ENCODE data around the gene GULP1. TPM values are rescaled to one million over a fixed set of nuclear protein-coding genes. Genes with fewer than 3 reads are reported as not detected.

GULP1 gene
- total and polyA plus RNA-seq, 2 of the 4 experiments (the other 2 are of a cell fraction) = 24.4 to 40.1 TPM

DNA sequence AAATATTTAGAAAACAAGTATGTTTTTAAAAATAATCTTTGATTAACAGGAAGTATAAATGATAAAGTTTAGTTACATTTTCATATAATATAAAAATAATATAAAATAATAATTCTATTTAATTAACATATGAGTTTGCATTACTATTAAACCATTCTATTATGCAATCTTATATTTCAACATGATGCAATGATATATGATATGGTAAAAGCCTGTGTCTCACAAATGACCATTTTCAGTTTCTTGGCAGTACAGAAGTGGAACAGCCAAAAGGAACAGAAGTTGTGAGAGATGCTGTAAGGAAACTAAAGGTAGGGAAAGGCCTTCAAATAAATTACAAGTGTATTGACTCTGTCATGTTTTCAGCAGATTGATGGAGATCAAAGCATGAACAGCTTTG is 230.8 kb downstream of the GULP1 start:
- in situ Hi-C loops (cut with MboI; ENCODE audit: low sequenced_read_pairs) = loop anchor here (5.0 kb wide), 1 partner anchor 890 kb away; no protein-coding TSS in a partner anchor
- no peak overlapping the region for H2AK9ac ChIP-seq (replicated peaks; ENCODE audit: low read depth, low read length, poor library complexity)

More for the DNA sequence above, 230.8 kb downstream of the GULP1 start:
- ATAC-seq (ENCODE audit: low read depth) (no peak), DNase-seq (peak; percentile 10)
- H4K5ac ChIP-seq (ENCODE audit: low read depth, low read length) = no peak overlapping the region
- H3K9me1 ChIP-seq (ENCODE audit: insufficient read depth, low read length) = 0 out of 2 replicates have a peak, but pooled peaks cover 5% of the 10 kb centered on the region
- POLR2A ChIA-PET (ENCODE audit: unreplicated experiment) = no interaction called here
- H2BK120ac ChIP-seq (ENCODE audit: low read depth, low read length) = 0 out of 2 replicates have a peak overlapping the region, but pooled peaks have one; percentile 19
- no peak overlapping the region; the same call in 1 of the 2 replicates for H3K18ac ChIP-seq (ENCODE audit: low read depth, low read length)
- peak overlapping the region in 1 of 2 experiments; percentile 30; a peak in 1 of 4 replicates for H4K8ac ChIP-seq (ENCODE audit: low read depth in 2 of 2, low read length in 2 of 2)
- no peak overlapping the region for H2AK5ac ChIP-seq (ENCODE audit: low read depth, low read length)
- peaks cover 11% of the 10 kb centered on the region; the same call in 1 of the 2 replicates for H3K4me1 ChIP-seq (ENCODE audit: control insufficient read depth, insufficient read depth, low read length)
- H4K20me1 ChIP-seq (ENCODE audit: insufficient read depth, low read length) = no peaks in the 10 kb centered on the region
- no peak overlapping the region; the same call in 1 of the 2 replicates for H3K27ac ChIP-seq (ENCODE audit: insufficient read depth, low read length)
- no peak overlapping the region for H3K4me2 ChIP-seq (ENCODE audit: low read depth, low read length)
- dilution Hi-C loops (cut with HindIII; ENCODE audit: low sequenced_read_pairs, unreplicated experiment) (no loop called here), intact Hi-C loops (cut with micrococcal nuclease) (loop anchor here (5.0 to 10.0 kb wide), 2 partner anchors 652 to 765 kb away; partner anchors contain the start of gene COL5A2)
- H2BK15ac ChIP-seq (ENCODE audit: low read depth, low read length) = no peak overlapping the region
- H2BK5ac ChIP-seq (ENCODE audit: low read depth, low read length, poor library complexity, severe bottlenecking) = no peak overlapping the region
- no peaks in the 10 kb centered on the region for H3K36me3 ChIP-seq (ENCODE audit: control insufficient read depth, insufficient read depth, low read length)
- H3K79me1 ChIP-seq (ENCODE audit: low read depth in 1 of 2, low read length in 2 of 2) = peaks cover 5 to 21% of the 10 kb centered on the region in 2 experiments; a peak in 3 of 4 replicates
- no peak overlapping the region for H4K91ac ChIP-seq (ENCODE audit: insufficient read depth, low read depth, low read length)
- TF ChIP-seq POLR2A (IDR thresholded peaks at IDR 0.05; ENCODE audit: low read depth, low read length) (no peak), CEBPB (IDR thresholded peaks at IDR 0.05; ENCODE audit: low read depth, low read length) (peak; percentile 63)
- CTCF ChIA-PET = interaction anchor here (0.5 to 1.0 kb wide), 2 partner anchors 252 to 889 kb away, joined by 3 read pairs; no protein-coding TSS in a partner anchor
- no peak overlapping the region for H3K4ac ChIP-seq (ENCODE audit: low read depth, low read length)
- H3K23ac ChIP-seq (ENCODE audit: low read depth, low read length) = no peak overlapping the region; the same call in 1 of the 2 replicates
- H3K9me3 ChIP-seq (ENCODE audit: control insufficient read depth, insufficient read depth, low read length) = no peaks in the 10 kb centered on the region
- no peak overlapping the region for H2BK20ac ChIP-seq (ENCODE audit: low read depth, low read length)
- no peak overlapping the region for H3K56ac ChIP-seq (ENCODE audit: extremely low read depth, insufficient read depth, low read length)
- H3K9ac ChIP-seq (ENCODE audit: low read depth, low read length) = no peak overlapping the region
- no peaks in the 10 kb centered on the region for H3K27me3 ChIP-seq (ENCODE audit: control insufficient read depth, insufficient read depth, low read length)
- no peak overlapping the region for H3K4me3 ChIP-seq (ENCODE audit: insufficient read depth, low read depth, low read length)
- 0 out of 2 replicates have a peak overlapping the region, but pooled peaks have one; percentile 1 for H3K14ac ChIP-seq (replicated peaks; ENCODE audit: low read depth, low read length)
- no peak overlapping the region for H2AFZ ChIP-seq (replicated peaks; ENCODE audit: low read length, poor library complexity)
- no TSS peak for BruUV-seq (replicated peaks)
